H1 (cell line): ENCODE measurements around the gene RNF157. TPM values are rescaled to one million over a fixed set of nuclear protein-coding genes. Genes with fewer than 3 reads are reported as not detected.

Source experiments
- CTCF ChIA-PET: fragments of 300-600 bp; sonication (Branson Sonifier 250); formaldehyde crosslinking; loops from one replicate; lab custom pipeline; 2021; ENCODE audit not compliant: partially characterized antibody; lab: Charles Lee
- POLR2A ChIA-PET: fragments of 300-600 bp; sonication (Branson Sonifier 250); formaldehyde crosslinking; loops from one replicate; lab custom pipeline; 2021; ENCODE audit warnings: inconsistent platforms; ENCODE audit not compliant: partially characterized antibody; lab: Charles Lee
- DNase-seq, 2 experiments: peaks; one replicate each; pipeline versions ENCODE4 v3.0.0 to v3.0.0-alpha.2; 2010 to 2022; ENCODE audit warnings: low spot score in 2 of 2, low read depth in 1 of 2, mixed read lengths in 1 of 2
- FAIRE-seq: peaks from 2 replicates; lab custom pipeline; 2011; peaks lifted over from hg19 to GRCh38; lab: Jason Lieb, UNC
- H2AFZ ChIP-seq: 2 replicates; pipeline ENCODE4 v1.8.1; 2012; ENCODE audit warnings: low read length, inconsistent platforms
- H2AK5ac ChIP-seq: 2 replicates; pipeline ENCODE4 v1.6.1; 2013; ENCODE audit warnings: low read depth, low read length
- H2BK120ac ChIP-seq: replicated peaks from 2 replicates; pipeline ENCODE3; 2013; ENCODE audit warnings: low read depth, low read length, inconsistent platforms
- H2BK12ac ChIP-seq: 2 replicates; pipeline ENCODE4 v1.6.1; 2013; ENCODE audit warnings: low read depth, low read length
- H2BK15ac ChIP-seq: 2 replicates; pipeline ENCODE4 v1.6.1; 2013; ENCODE audit warnings: low read length
- H2BK20ac ChIP-seq: 2 replicates; pipeline ENCODE4 v1.6.1; 2013; ENCODE audit warnings: low read length
- H2BK5ac ChIP-seq: 2 replicates; pipeline ENCODE4 v1.6.1; 2013; ENCODE audit warnings: low read depth, low read length
- H3K14ac ChIP-seq: 2 replicates; pipeline ENCODE4 v1.6.1; 2013; ENCODE audit warnings: inconsistent platforms; ENCODE audit not compliant: insufficient read length
- H3K18ac ChIP-seq: 2 replicates; pipeline ENCODE4 v1.6.1; 2013; ENCODE audit warnings: low read length; ENCODE audit errors: extremely low read depth
- H3K23ac ChIP-seq: 2 replicates; pipeline ENCODE4 v1.6.1; 2013; ENCODE audit warnings: inconsistent platforms; ENCODE audit not compliant: insufficient read length
- H3K23me2 ChIP-seq: 2 replicates; pipeline ENCODE4 v1.6.1; 2013; ENCODE audit warnings: low read depth, low read length
- H3K27ac ChIP-seq: 2 replicates; pipeline ENCODE4 v1.6.1; 2011; ENCODE audit warnings: low read depth, low read length, inconsistent platforms
- H3K27me3 ChIP-seq, 4 experiments: replicated peaks in 1 of 4; 1 replicate in 1 of 4; 2 replicates in 3 of 4; pipeline versions ENCODE4 v1.6.1 to v1.8.1; 2011 to 2013; ENCODE audit warnings: low read length in 3 of 4, mild to moderate bottlenecking in 3 of 4, inconsistent platforms in 2 of 4, mixed read lengths in 2 of 4, moderate library complexity in 1 of 4; ENCODE audit not compliant: control insufficient read depth in 3 of 4, insufficient read depth in 3 of 4; ENCODE audit errors: extremely low read depth in 1 of 4
- H3K36me3 ChIP-seq, 4 experiments: 2 replicates each; pipeline versions ENCODE4 v1.6.1 to v1.8.1; 2011 to 2013; ENCODE audit warnings: mild to moderate bottlenecking in 4 of 4, low read length in 3 of 4, moderate library complexity in 2 of 4, control low read depth in 1 of 4, inconsistent platforms in 1 of 4; ENCODE audit not compliant: insufficient read depth in 4 of 4, control insufficient read depth in 2 of 4
- H3K4ac ChIP-seq: replicated peaks from 2 replicates; pipeline ENCODE3; 2013; ENCODE audit warnings: low read length, low read depth, mixed read lengths, inconsistent platforms; ENCODE audit not compliant: insufficient read length
- H3K4me1 ChIP-seq, 4 experiments: replicated peaks in 1 of 4; 1 replicate in 1 of 4; 2 replicates in 3 of 4; pipeline versions ENCODE4 v1.6.1 to v1.8.1; 2011 to 2013; ENCODE audit warnings: low read length in 3 of 4, inconsistent platforms in 2 of 4, mixed read lengths in 1 of 4; ENCODE audit not compliant: insufficient read depth in 4 of 4, control insufficient read depth in 3 of 4
- H3K4me2 ChIP-seq, 2 experiments: 2 replicates each; pipeline versions ENCODE4 v1.6.1 to v1.8.1; 2011 to 2013; ENCODE audit warnings: low read depth in 2 of 2, low read length in 2 of 2, control low read depth in 1 of 2, inconsistent platforms in 1 of 2, mild to moderate bottlenecking in 1 of 2; ENCODE audit not compliant: insufficient read depth in 1 of 2
- H3K4me3 ChIP-seq, 4 experiments: fragments of 200-600, 300-600 bp in 1 of 4; sonication (generic), shearing (Covaris generic), sonication (Bioruptor Twin) in 1 of 4; 2 replicates each; pipeline versions ENCODE4 v1.5.1 to v1.8.1; 2011 to 2016; ENCODE audit warnings: low read length in 4 of 4, low read depth in 3 of 4, control low read depth in 2 of 4, inconsistent platforms in 2 of 4, mild to moderate bottlenecking in 2 of 4, mixed read lengths in 1 of 4, moderate library complexity in 1 of 4; ENCODE audit not compliant: insufficient read depth in 2 of 4; ENCODE audit errors: extremely low read depth in 1 of 4
- H3K56ac ChIP-seq: replicated peaks from 2 replicates; pipeline ENCODE3; 2013; ENCODE audit warnings: low read depth, mild to moderate bottlenecking, mixed read lengths, low read length, inconsistent platforms; ENCODE audit not compliant: insufficient read length
- H3K79me1 ChIP-seq: 2 replicates; pipeline ENCODE4 v1.6.1; 2013; ENCODE audit warnings: low read depth, low read length, control low read depth
- H3K79me2 ChIP-seq, 2 experiments: 2 replicates each; pipeline versions ENCODE4 v1.6.1 to v1.8.1; 2012 to 2013; ENCODE audit warnings: low read length in 2 of 2, mild to moderate bottlenecking in 2 of 2, inconsistent platforms in 1 of 2; ENCODE audit not compliant: insufficient read depth in 2 of 2, control insufficient read depth in 1 of 2
- H3K9ac ChIP-seq, 4 experiments: replicated peaks in 1 of 4; 1 replicate in 1 of 4; 2 replicates in 3 of 4; pipeline versions ENCODE4 v1.6.1 to v1.8.1; 2011 to 2013; ENCODE audit warnings: low read depth in 3 of 4, low read length in 3 of 4, control low read depth in 2 of 4, mild to moderate bottlenecking in 2 of 4, moderate library complexity in 2 of 4, inconsistent platforms in 1 of 4; ENCODE audit errors: extremely low read depth in 1 of 4
- H3K9me3 ChIP-seq, 2 experiments: 2 replicates each; pipeline versions ENCODE4 v1.6.1 to v1.8.1; 2012 to 2013; ENCODE audit warnings: mild to moderate bottlenecking in 2 of 2, moderate library complexity in 2 of 2, control low read depth in 1 of 2, inconsistent platforms in 1 of 2, low read depth in 1 of 2, low read length in 1 of 2, mixed read lengths in 1 of 2; ENCODE audit not compliant: insufficient read depth in 2 of 2
- H4K20me1 ChIP-seq, 2 experiments: replicated peaks in 1 of 2; 2 replicates each; pipeline versions ENCODE3 to v1.8.1; 2011 to 2013; ENCODE audit warnings: inconsistent platforms in 2 of 2, low read length in 2 of 2, mild to moderate bottlenecking in 1 of 2; ENCODE audit not compliant: insufficient read depth in 2 of 2, control insufficient read depth in 1 of 2
- H4K5ac ChIP-seq: 2 replicates; pipeline ENCODE4 v1.6.1; 2013; ENCODE audit warnings: low read length, low read depth, mixed read lengths, inconsistent platforms; ENCODE audit not compliant: insufficient read length
- H4K8ac ChIP-seq: 2 replicates; pipeline ENCODE4 v1.8.0; 2013; ENCODE audit warnings: mild to moderate bottlenecking, moderate library complexity, low read length, inconsistent platforms; ENCODE audit not compliant: insufficient read depth; ENCODE audit errors: extremely low read depth
- H4K91ac ChIP-seq: replicated peaks from 2 replicates; pipeline ENCODE3; 2013; ENCODE audit warnings: low read length, mixed read lengths, inconsistent platforms; ENCODE audit not compliant: insufficient read length
- CBX8 ChIP-seq: fragments of 300-800, 300-1000 bp; sonication (generic); IDR thresholded peaks from 2 replicates; pipeline ENCODE4 v1.7.1; 2016; ENCODE audit warnings: low read depth, low read length, borderline replicate concordance
- CEBPB ChIP-seq: IDR thresholded peaks from 2 replicates; pipeline ENCODE4 v1.6.1; 2012; ENCODE audit warnings: low read depth, low read length
- CHD2 ChIP-seq: IDR thresholded peaks from 2 replicates; pipeline ENCODE4 v1.6.1; 2012; ENCODE audit warnings: low read length, improper control_type of control experiment
- EP300 ChIP-seq, 2 experiments: IDR thresholded peaks; 1 replicate in 1 of 2; 2 replicates in 1 of 2; pipeline ENCODE4 v1.6.1; 2011 to 2012; ENCODE audit warnings: low read depth in 2 of 2, low read length in 2 of 2, mild to moderate bottlenecking in 2 of 2, borderline replicate concordance in 1 of 2, inconsistent platforms in 1 of 2, moderate library complexity in 1 of 2
- HDAC2 ChIP-seq, 2 experiments: fragments of 300-600 bp in 1 of 2; sonication (generic) in 1 of 2; IDR thresholded peaks; 2 replicates each; pipeline ENCODE4 v1.6.1; 2011 to 2012; ENCODE audit warnings: low read depth in 2 of 2, low read length in 2 of 2, mild to moderate bottlenecking in 2 of 2, moderate library complexity in 2 of 2, borderline replicate concordance in 1 of 2, inconsistent platforms in 1 of 2
- KDM1A ChIP-seq: fragments of 200-600, 300-600 bp; sonication (generic); IDR thresholded peaks from 2 replicates; pipeline ENCODE4 v1.7.1; 2016; ENCODE audit warnings: mild to moderate bottlenecking, low read length, borderline replicate concordance
- RBBP5 ChIP-seq: IDR thresholded peaks from 2 replicates; pipeline ENCODE4 v1.7.1; 2012; ENCODE audit warnings: low read depth, mild to moderate bottlenecking, inconsistent platforms, low read length, moderate library complexity, borderline replicate concordance
- RNF2 ChIP-seq: fragments of 200-900, 300-1000 bp; sonication (generic); IDR thresholded peaks from 2 replicates; pipeline ENCODE4 v1.7.1; 2016; ENCODE audit warnings: borderline replicate concordance, low read depth, mild to moderate bottlenecking, antibody characterized with exemption, low read length; ENCODE audit not compliant: poor library complexity, severe bottlenecking; ENCODE audit errors: missing control alignments
- SP1 ChIP-seq: IDR thresholded peaks from 2 replicates; pipeline ENCODE4 v1.6.1; 2011; ENCODE audit warnings: low read depth, low read length
- TAF1 ChIP-seq: IDR thresholded peaks from 2 replicates; pipeline ENCODE4 v1.6.1; 2011; ENCODE audit warnings: mild to moderate bottlenecking, low read depth, low read length
- TAF7 ChIP-seq: optimal IDR thresholded peaks from 2 replicates; pipeline ENCODE3; 2011; ENCODE audit warnings: low read depth, mild to moderate bottlenecking, inconsistent platforms, low read length, moderate library complexity, borderline replicate concordance
- TEAD4 ChIP-seq: IDR thresholded peaks from 2 replicates; pipeline ENCODE4 v1.6.1; 2012; ENCODE audit warnings: low read depth, low read length, inconsistent platforms, mixed read lengths
- WGBS, 2 experiments: shearing (Covaris generic) in 1 of 2; methylation state at CpG; one replicate each; pipeline versions ENCODE4 v1.1.6 to v1.1.7; 2013 to 2015; ENCODE audit warnings: low lambda C conversion rate in 2 of 2, mixed read lengths in 2 of 2, inconsistent platforms in 1 of 2, low coverage in 1 of 2, missing lambda C conversion rate in 1 of 2; ENCODE audit not compliant: insufficient replicate concordance in 2 of 2, insufficient coverage in 1 of 2, insufficient read length in 1 of 2; ENCODE audit errors: extremely low coverage in 1 of 2, missing lambda C conversion rate in 1 of 2; 5-methylcytosine and 5-hydroxymethylcytosine counted together
- polyA plus RNA-seq, 7 experiments: library from polyadenylated mRNA; depleted of rRNA in 3 of 7; stranded (reverse) in 5 of 7; unstranded in 2 of 7; fragments of >200 nt in 5 of 7; fragments of 200-250 nt in 2 of 7; gene quantifications; 1 replicate in 5 of 7; 2 replicates in 1 of 7; 4 replicates in 1 of 7; pipeline versions ENCODE4 v1.2.1 to v1.2.3, GENCODE V29; 2011 to 2013; ENCODE audit warnings: missing spikeins in 2 of 7, mixed read lengths in 2 of 7
- total RNA-seq: library from RNA; stranded (reverse); fragmentation: NEBNext Ultra II Directional; extraction: Animal tissue kit (Norgen Biotek cat#: 25700); gene quantifications from 2 replicates; pipeline ENCODE4 v1.2.1, GENCODE V29; 2021

Gene RNF157
- total and polyA plus RNA-seq, 2 of the 8 experiments (the other 6 are each of a cell fraction or from before 2014, with no cell fraction given) = 13.4 to 16.7 TPM

GRCh38 chr17:76278268-76278908 is 38.1 kb upstream of the RNF157 start:
- WGBS, 2 experiments = 92% methylated on average over 18 of the region's 19 CpGs; no CpG with 5 or more reads in 1 of the 2 experiments
- DNase-seq = no peak
- no peak overlapping the region for H3K14ac ChIP-seq
- H3K27me3 ChIP-seq = no peaks in the 10 kb centered on the region
- peaks cover 0 to 6% of the 10 kb centered on the region in 2 experiments for H4K20me1 ChIP-seq
- no peak overlapping the region for H3K4me2 ChIP-seq
- H2BK120ac ChIP-seq = no peak overlapping the region
- no peaks in the 10 kb centered on the region for H3K79me2 ChIP-seq
- no peak for FAIRE-seq
- ChIA-PET CTCF (interaction anchor here (0.7 to 5.6 kb wide), 32 partner anchors 9 to 542 kb away, joined by 3 to 84 read pairs (median 14); partner anchors contain the start of genes EXOC7, FOXJ1, RNF157 and UBALD2), POLR2A (interaction anchor here (0.7 to 1.8 kb wide), 4 partner anchors 8 to 197 kb away, joined by 3 to 6 read pairs (median 4); no protein-coding TSS in a partner anchor)
- no peak overlapping the region for H2AK5ac ChIP-seq
- no peak overlapping the region for H3K23ac ChIP-seq
- no peaks in the 10 kb centered on the region; a peak in 1 of 8 replicates for H3K36me3 ChIP-seq
- no peak overlapping the region; the same call in 1 of the 2 replicates for H4K8ac ChIP-seq
- H2BK15ac ChIP-seq = no peak overlapping the region; the same call in 1 of the 2 replicates
- H2BK12ac ChIP-seq = no peak overlapping the region
- no peak overlapping the region for H3K27ac ChIP-seq
- no peak overlapping the region for H3K18ac ChIP-seq
- no peaks in the 10 kb centered on the region for H3K79me1 ChIP-seq
- H3K4me1 ChIP-seq = peaks cover 0 to 4% (median under 1%) of the 10 kb centered on the region in 4 experiments; a peak in 3 of 7 replicates
- H2BK5ac ChIP-seq = no peak overlapping the region
- no peak overlapping the region for H4K5ac ChIP-seq
- H2BK20ac ChIP-seq = no peak overlapping the region
- no peak overlapping the region for H4K91ac ChIP-seq
- no peak overlapping the region for H3K56ac ChIP-seq
- no peak overlapping the region for H3K4ac ChIP-seq
- no peak overlapping the region for H3K4me3 ChIP-seq
- no peak overlapping the region for H3K9ac ChIP-seq
- no peak overlapping the region for H2AFZ ChIP-seq
- H3K9me3 ChIP-seq = no peaks in the 10 kb centered on the region
- peaks cover 3% of the 10 kb centered on the region; the same call in 1 of the 2 replicates for H3K23me2 ChIP-seq
- TF ChIP-seq TAF1 = no peak
- TF ChIP-seq CHD2 = no peak
- no peak for TF ChIP-seq CEBPB
- no peak for TF ChIP-seq SP1
- no peak for TF ChIP-seq KDM1A
- no peak for TF ChIP-seq TEAD4
- no peak for TF ChIP-seq TAF7
- TF ChIP-seq HDAC2 (IDR thresholded peaks at IDR 0.05; ENCODE audit: borderline replicate concordance in 1 of 2, low read depth in 2 of 2, low read length in 2 of 2) = no peak
- no peak for TF ChIP-seq CBX8
- TF ChIP-seq RNF2 = no peak
- no peak for TF ChIP-seq EP300 (IDR thresholded peaks at IDR 0.05; ENCODE audit: borderline replicate concordance in 1 of 2, low read depth in 2 of 2, low read length in 2 of 2)
- no peak for TF ChIP-seq RBBP5
